IPS DF 4.7 (cell line): ENCODE results near the gene OLFML2A.
"Not testable (repeated sequence)": the region's sequence is repeated elsewhere in the genome, so short reads cannot be mapped to it uniquely, and the experiment has no call there.

Experiments
- DNase-seq: peaks from one replicate; pipeline ENCODE4 v3.0.0-alpha.2; 2013; ENCODE audit warnings: low spot score; ENCODE audit errors: extremely low read depth

Gene OLFML2A

GRCh38 chr9:124776954-124777648 lies at the start of gene OLFML2A:
OLFML2A (plus strand) TSS chr9:124777133; CDS start chr9:124777271, 138 bp downstream.
- no peak for DNase-seq

GRCh38 chr9:124730772-124731171 lies 46.2 kb upstream of the OLFML2A start:
- DNase-seq: no peak

GRCh38 chr9:124733964-124734740 lies 42.8 kb upstream of the OLFML2A start:
- DNase-seq: no peak

- DNase-seq: not testable (repeated sequence)
These were observed 42.2 kb upstream of the OLFML2A start for GRCh38 chr9:124734741-124735083.

- no peak for DNase-seq
These were observed 41.8 kb upstream of the OLFML2A start for GRCh38 chr9:124735121-124735520.

GRCh38 chr9:124738075-124738474 lies 38.9 kb upstream of the OLFML2A start:
- not testable (repeated sequence) for DNase-seq

- DNase-seq: no peak
These were observed 37.6 kb upstream of the OLFML2A start for GRCh38 chr9:124739360-124739759.

- DNase-seq: no peak
These were observed 35.8 kb upstream of the OLFML2A start for GRCh38 chr9:124741149-124741548.

GRCh38 chr9:124741662-124742061 lies 35.3 kb upstream of the OLFML2A start:
- no peak for DNase-seq

GRCh38 chr9:124742940-124743339 lies 34.0 kb upstream of the OLFML2A start:
- no peak for DNase-seq

GRCh38 chr9:124743686-124744348 lies 33.1 kb upstream of the OLFML2A start:
- DNase-seq: no peak

GRCh38 chr9:124747065-124747464 lies 29.9 kb upstream of the OLFML2A start:
- no peak for DNase-seq

- no peak for DNase-seq
These were observed 27.6 kb upstream of the OLFML2A start for GRCh38 chr9:124749284-124749683.

GRCh38 chr9:124749781-124750180 lies 27.2 kb upstream of the OLFML2A start:
- DNase-seq: no peak

- no peak for DNase-seq
These were observed 24.0 kb upstream of the OLFML2A start for GRCh38 chr9:124752967-124753366.

- no peak for DNase-seq
These were observed 22.6 kb upstream of the OLFML2A start for GRCh38 chr9:124754289-124754688.

- no peak for DNase-seq
These were observed 21.9 kb upstream of the OLFML2A start for GRCh38 chr9:124755061-124755460.

- no peak for DNase-seq
These were observed 20.9 kb upstream of the OLFML2A start for GRCh38 chr9:124756011-124756410.

GRCh38 chr9:124757616-124758015 lies 19.3 kb upstream of the OLFML2A start:
- no peak for DNase-seq

- DNase-seq: no peak
These were observed 18.9 kb upstream of the OLFML2A start for GRCh38 chr9:124758061-124758460.

GRCh38 chr9:124758691-124759090 lies 18.2 kb upstream of the OLFML2A start:
- no peak for DNase-seq

- no peak for DNase-seq
These were observed 17.6 kb upstream of the OLFML2A start for GRCh38 chr9:124759327-124759726.
